DMS114 treated with DMSO at 0.1 percent for 48 hours (cell line): Measurements from ENCODE around the gene MAVS.
A peak's percentile ranks its signal among the peaks of the same experiment; 100 is the strongest.

Experiments
- DNase-seq: peaks from one replicate; lab custom pipeline; 2025; ENCODE audit not compliant: unreplicated experiment; lab: John Stamatoyannopoulos, UW

Gene MAVS

GRCh38 chr20:3846740-3847428 is at the start of gene MAVS:
MAVS (plus strand) TSS chr20:3846834; CDS start chr20:3854625, 7,791 bp downstream.
- peak; percentile 53 for DNase-seq

GRCh38 chr20:3797226-3797545 is 49.4 kb upstream of the MAVS start:
- no peak for DNase-seq

GRCh38 chr20:3797592-3798372 is 48.9 kb upstream of the MAVS start:
- DNase-seq, result no peak

GRCh38 chr20:3798373-3798768 is 48.3 kb upstream of the MAVS start:
- no peak for DNase-seq

- DNase-seq, result no peak
These were observed 47.8 kb upstream of the MAVS start for GRCh38 chr20:3798908-3799248.

GRCh38 chr20:3800256-3800877 is 46.3 kb upstream of the MAVS start:
- DNase-seq, result no peak

- DNase-seq, result no peak
These were observed 45.8 kb upstream of the MAVS start for GRCh38 chr20:3800878-3801260.

- DNase-seq, result no peak
These were observed 45.3 kb upstream of the MAVS start for GRCh38 chr20:3801299-3801698.

- DNase-seq, result no peak
These were observed 44.8 kb upstream of the MAVS start for GRCh38 chr20:3801846-3802245.

GRCh38 chr20:3802524-3803239 is 44.0 kb upstream of the MAVS start:
- DNase-seq, result no peak

- no peak for DNase-seq
These were observed 43.3 kb upstream of the MAVS start for GRCh38 chr20:3803289-3803688.

- no peak for DNase-seq
These were observed 42.8 kb upstream of the MAVS start for GRCh38 chr20:3803854-3804253.

GRCh38 chr20:3804254-3804751 is 42.3 kb upstream of the MAVS start:
- DNase-seq, result no peak

GRCh38 chr20:3804781-3805180 is 41.9 kb upstream of the MAVS start:
- DNase-seq, result no peak

GRCh38 chr20:3808544-3808943 is 38.1 kb upstream of the MAVS start:
- no peak for DNase-seq

GRCh38 chr20:3811467-3812258 is 35.0 kb upstream of the MAVS start:
- no peak for DNase-seq

GRCh38 chr20:3812259-3812681 is 34.4 kb upstream of the MAVS start:
- DNase-seq, result no peak

GRCh38 chr20:3812975-3813847 is 33.4 kb upstream of the MAVS start:
- DNase-seq, result no peak

GRCh38 chr20:3813848-3814581 is 32.6 kb upstream of the MAVS start:
- no peak for DNase-seq
